HCT116 (cell line): Measurements from ENCODE around the gene ESYT3. TPM values are rescaled to one million over a fixed set of nuclear protein-coding genes. Genes with fewer than 3 reads are reported as not detected.
"Not testable (repeated sequence)": the region's sequence is repeated elsewhere in the genome, so short reads cannot be mapped to it uniquely, and the experiment has no call there.

Experiments
- ATAC-seq: fragments of 200-7000 bp; cut with Tn5 transposase; 2 replicates; pipeline ENCODE4 v1.9.1; 2020; ENCODE audit warnings: mild to moderate bottlenecking, moderate library complexity
- BruUV-seq: library from RNA; stranded (reverse); fragments of 400-500 nt; replicated peaks from 2 replicates; lab custom pipeline; 2021; lab: Mats Ljungman, UMichigan
- CTCF ChIA-PET: fragments of 300-600 bp; sonication (Branson Sonifier 250); formaldehyde crosslinking; loops from one replicate; lab custom pipeline; 2021; ENCODE audit warnings: antibody characterized with exemption; lab: Charles Lee
- POLR2A ChIA-PET: fragments of 300-600, 350-600 bp; sonication (Branson Sonifier 250); formaldehyde crosslinking; loops from one replicate; lab custom pipeline; 2021; ENCODE audit warnings: antibody characterized with exemption; lab: Charles Lee
- RAD21 ChIA-PET, 2 experiments: fragments of 300-600 bp; sonication (Branson Sonifier 250); formaldehyde crosslinking; loops; one replicate each; lab custom pipeline; 2023; ENCODE audit warnings: low total read pairs in 2 of 2; ENCODE audit not compliant: uncharacterized antibody in 2 of 2, unreplicated experiment in 2 of 2, low non-redundant PET in 1 of 2; lab: Charles Lee
- DNase-seq: peaks from one replicate; pipeline ENCODE4 v3.0.0-alpha.2; 2010; ENCODE audit warnings: low read depth, low spot score
- H2AFZ ChIP-seq: fragments of 200-600 bp; shearing (Covaris generic), sonication (generic); 2 replicates; pipeline ENCODE4 v1.6.1; 2017; ENCODE audit warnings: low read depth, mixed run types, mixed read lengths, antibody characterized with exemption, low read length; ENCODE audit not compliant: poor library complexity, severe bottlenecking
- H3K27ac ChIP-seq: 2 replicates; pipeline ENCODE4 v1.5.1; 2012; ENCODE audit warnings: low read depth, low read length
- H3K27me3 ChIP-seq: fragments of 200-600 bp; sonication (generic); 2 replicates; pipeline ENCODE4 v1.6.1; 2016; ENCODE audit warnings: mixed run types, low read length, mixed read lengths; ENCODE audit not compliant: insufficient read depth
- H3K36me3 ChIP-seq, 2 experiments: fragments of 200-500 bp in 1 of 2; fragments of 200-600 bp in 1 of 2; sonication (Bioruptor generic) in 1 of 2; sonication (generic) in 1 of 2; 2 replicates each; pipeline versions ENCODE4 v1.5.1 to v1.6.1; 2014 to 2016; ENCODE audit warnings: low read length in 2 of 2, inconsistent platforms in 1 of 2, mixed read lengths in 1 of 2, mixed run types in 1 of 2; ENCODE audit not compliant: insufficient read depth in 2 of 2, control insufficient read depth in 1 of 2
- H3K4me1 ChIP-seq, 2 experiments: fragments of 200-600 bp in 1 of 2; sonication (generic) in 1 of 2; 2 replicates each; pipeline versions ENCODE4 v1.5.1 to v1.6.1; 2012 to 2017; ENCODE audit warnings: low read length in 2 of 2, inconsistent platforms in 1 of 2, mild to moderate bottlenecking in 1 of 2, mixed read lengths in 1 of 2, mixed run types in 1 of 2, moderate library complexity in 1 of 2; ENCODE audit not compliant: insufficient read depth in 2 of 2, control insufficient read depth in 1 of 2
- H3K4me2 ChIP-seq: fragments of 200-600 bp; sonication (generic); 2 replicates; pipeline ENCODE4 v1.6.1; 2017; ENCODE audit warnings: mixed run types, low read length, mixed read lengths
- H3K4me3 ChIP-seq, 2 experiments: fragments of 200-600 bp in 1 of 2; sonication (generic) in 1 of 2; replicated peaks in 1 of 2; 2 replicates each; pipeline ENCODE4 v1.5.1; 2011 to 2016; ENCODE audit warnings: low read length in 2 of 2, control low read depth in 1 of 2, low read depth in 1 of 2, mild to moderate bottlenecking in 1 of 2, mixed read lengths in 1 of 2, mixed run types in 1 of 2
- H3K79me2 ChIP-seq: fragments of 200-600 bp; sonication (generic); 2 replicates; pipeline ENCODE4 v1.6.1; 2017; ENCODE audit warnings: mild to moderate bottlenecking, mixed run types, low read length, moderate library complexity, mixed read lengths; ENCODE audit not compliant: insufficient read depth
- H3K9ac ChIP-seq: fragments of 200-600 bp; sonication (generic); 2 replicates; pipeline ENCODE4 v1.6.1; 2016; ENCODE audit warnings: low read length, mixed read lengths
- H3K9me2 ChIP-seq: fragments of 200-600 bp; sonication (generic), shearing (Covaris generic); 2 replicates; pipeline ENCODE4 v1.6.1; 2017; ENCODE audit warnings: mixed run types, mild to moderate bottlenecking, moderate library complexity; ENCODE audit not compliant: insufficient read depth
- H3K9me3 ChIP-seq, 2 experiments: fragments of 200-500 bp in 1 of 2; fragments of 200-600 bp in 1 of 2; sonication (Bioruptor generic) in 1 of 2; sonication (generic) in 1 of 2; 2 replicates each; pipeline ENCODE4 v1.6.1; 2014 to 2017; ENCODE audit warnings: low read length in 2 of 2, mixed read lengths in 2 of 2, inconsistent platforms in 1 of 2, low read depth in 1 of 2, mild to moderate bottlenecking in 1 of 2, mixed run types in 1 of 2, moderate library complexity in 1 of 2; ENCODE audit not compliant: control insufficient read depth in 1 of 2, insufficient read depth in 1 of 2
- H4K20me1 ChIP-seq: fragments of 200-600 bp; sonication (generic), shearing (Covaris generic); 2 replicates; pipeline ENCODE4 v1.6.1; 2017; ENCODE audit warnings: mixed run types, mild to moderate bottlenecking, moderate library complexity; ENCODE audit not compliant: insufficient read depth
- CEBPB ChIP-seq: IDR thresholded peaks from 2 replicates; pipeline ENCODE4 v1.6.1; 2012; ENCODE audit warnings: low read depth
- EGR1 ChIP-seq: IDR thresholded peaks from 2 replicates; pipeline ENCODE4 v1.6.1; 2012; ENCODE audit warnings: low read depth
- ELF1 ChIP-seq: IDR thresholded peaks from 2 replicates; pipeline ENCODE4 v1.6.1; 2012; ENCODE audit warnings: low read depth, borderline replicate concordance
- EZH2 ChIP-seq: fragments of 200-600 bp; sonication (generic); IDR thresholded peaks from 2 replicates; pipeline ENCODE4 v1.6.1; 2017; ENCODE audit warnings: antibody characterized with exemption, mixed run types
- EZH2phosphoT487 ChIP-seq: fragments of 200-600 bp; IDR thresholded peaks from 2 replicates; pipeline ENCODE4 v1.6.1; 2018; ENCODE audit warnings: antibody characterized with exemption, borderline replicate concordance
- FOSL1 ChIP-seq: IDR thresholded peaks from 2 replicates; pipeline ENCODE4 v1.6.1; 2012; ENCODE audit warnings: low read depth
- JUND ChIP-seq: IDR thresholded peaks from 2 replicates; pipeline ENCODE4 v1.6.1; 2012
- POLR2A ChIP-seq: IDR thresholded peaks from 2 replicates; pipeline ENCODE4 v1.7.0; 2011; ENCODE audit warnings: borderline replicate concordance; ENCODE audit not compliant: insufficient read depth, insufficient read length; ENCODE audit errors: extremely low read depth
- RAD21 ChIP-seq: IDR thresholded peaks from 2 replicates; pipeline ENCODE4 v1.6.1; 2012; ENCODE audit warnings: low read depth, mild to moderate bottlenecking
- SRF ChIP-seq: IDR thresholded peaks from 2 replicates; pipeline ENCODE4 v1.6.1; 2012; ENCODE audit warnings: low read depth
- TCF7L2 ChIP-seq: IDR thresholded peaks from 2 replicates; pipeline ENCODE4 v1.7.0; 2011; ENCODE audit warnings: borderline replicate concordance, inconsistent platforms; ENCODE audit not compliant: insufficient read depth, insufficient read length; ENCODE audit errors: extremely low read depth
- YY1 ChIP-seq: IDR thresholded peaks from 2 replicates; pipeline ENCODE4 v1.6.1; 2011; ENCODE audit warnings: low read length, low read depth, moderate library complexity, mild to moderate bottlenecking; ENCODE audit not compliant: insufficient replicate concordance; ENCODE audit errors: extremely low read depth
- ZFX ChIP-seq: fragments of 450-650 bp; IDR thresholded peaks from 2 replicates; pipeline ENCODE4 v1.6.1; 2017
- ZNF274 ChIP-seq: fragments of 200-500 bp; sonication (Bioruptor generic); IDR thresholded peaks from 2 replicates; pipeline ENCODE4 v1.6.1; 2014; ENCODE audit warnings: mild to moderate bottlenecking, low read depth, low read length, inconsistent platforms
- intact Hi-C: fragments of 100-400 bp; cut with micrococcal nuclease; formaldehyde crosslinking; loops from 2 replicates; pipeline ENCODE4 v1.10.0; 2022
- total RNA-seq: library from RNA; stranded (reverse); gene quantifications from one replicate; pipeline ENCODE4 v1.2.1, GENCODE V29; 2021; ENCODE audit not compliant: unreplicated experiment
- TF ChIP-seq, protein P1 (sequence below): IDR thresholded peaks from 2 replicates; pipeline ENCODE4 v1.6.1; 2012; ENCODE audit warnings: low read depth
- TF ChIP-seq, protein P2 (sequence below): IDR thresholded peaks from 2 replicates; pipeline ENCODE4 v1.6.1; 2012

Gene ESYT3
- total RNA-seq, 1 experiment from 2014 or later, result 0.05 TPM

- ATAC-seq, result no peak
- intact Hi-C loops, result no loop called here
- H3K36me3 ChIP-seq, result no peaks in the 10 kb centered on the region
- H3K4me2 ChIP-seq, result no peak overlapping the region
- H3K9me2 ChIP-seq, result no peaks in the 10 kb centered on the region
- H3K79me2 ChIP-seq, result no peaks in the 10 kb centered on the region
- no peak overlapping the region for H2AFZ ChIP-seq
- H3K9ac ChIP-seq, result no peak overlapping the region
- no peak for DNase-seq
- H3K9me3 ChIP-seq, result no peaks in the 10 kb centered on the region
- H3K4me1 ChIP-seq, result no peaks in the 10 kb centered on the region
- no peak overlapping the region for H3K27ac ChIP-seq
- CTCF ChIA-PET, result no interaction called here
- H4K20me1 ChIP-seq, result no peaks in the 10 kb centered on the region
- no peaks in the 10 kb centered on the region for H3K27me3 ChIP-seq
- no TSS peak for BruUV-seq
- POLR2A ChIA-PET, result no interaction called here
- H3K4me3 ChIP-seq, result no peak overlapping the region
- RAD21 ChIA-PET, result no interaction called here
- TF ChIP-seq ZFX (no peak), RAD21 (no peak), FOSL1 (no peak), EZH2phosphoT487 (no peak), CEBPB (no peak), EGR1 (no peak), ELF1 (no peak), TCF7L2 (no peak), SRF (no peak), EZH2 (no peak), YY1 (no peak), POLR2A (no peak), ZNF274 (no peak), JUND (no peak)
- TF ChIP-seq, protein P1, sequence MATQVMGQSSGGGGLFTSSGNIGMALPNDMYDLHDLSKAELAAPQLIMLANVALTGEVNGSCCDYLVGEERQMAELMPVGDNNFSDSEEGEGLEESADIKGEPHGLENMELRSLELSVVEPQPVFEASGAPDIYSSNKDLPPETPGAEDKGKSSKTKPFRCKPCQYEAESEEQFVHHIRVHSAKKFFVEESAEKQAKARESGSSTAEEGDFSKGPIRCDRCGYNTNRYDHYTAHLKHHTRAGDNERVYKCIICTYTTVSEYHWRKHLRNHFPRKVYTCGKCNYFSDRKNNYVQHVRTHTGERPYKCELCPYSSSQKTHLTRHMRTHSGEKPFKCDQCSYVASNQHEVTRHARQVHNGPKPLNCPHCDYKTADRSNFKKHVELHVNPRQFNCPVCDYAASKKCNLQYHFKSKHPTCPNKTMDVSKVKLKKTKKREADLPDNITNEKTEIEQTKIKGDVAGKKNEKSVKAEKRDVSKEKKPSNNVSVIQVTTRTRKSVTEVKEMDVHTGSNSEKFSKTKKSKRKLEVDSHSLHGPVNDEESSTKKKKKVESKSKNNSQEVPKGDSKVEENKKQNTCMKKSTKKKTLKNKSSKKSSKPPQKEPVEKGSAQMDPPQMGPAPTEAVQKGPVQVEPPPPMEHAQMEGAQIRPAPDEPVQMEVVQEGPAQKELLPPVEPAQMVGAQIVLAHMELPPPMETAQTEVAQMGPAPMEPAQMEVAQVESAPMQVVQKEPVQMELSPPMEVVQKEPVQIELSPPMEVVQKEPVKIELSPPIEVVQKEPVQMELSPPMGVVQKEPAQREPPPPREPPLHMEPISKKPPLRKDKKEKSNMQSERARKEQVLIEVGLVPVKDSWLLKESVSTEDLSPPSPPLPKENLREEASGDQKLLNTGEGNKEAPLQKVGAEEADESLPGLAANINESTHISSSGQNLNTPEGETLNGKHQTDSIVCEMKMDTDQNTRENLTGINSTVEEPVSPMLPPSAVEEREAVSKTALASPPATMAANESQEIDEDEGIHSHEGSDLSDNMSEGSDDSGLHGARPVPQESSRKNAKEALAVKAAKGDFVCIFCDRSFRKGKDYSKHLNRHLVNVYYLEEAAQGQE, result no peak
- TF ChIP-seq, protein P2, sequence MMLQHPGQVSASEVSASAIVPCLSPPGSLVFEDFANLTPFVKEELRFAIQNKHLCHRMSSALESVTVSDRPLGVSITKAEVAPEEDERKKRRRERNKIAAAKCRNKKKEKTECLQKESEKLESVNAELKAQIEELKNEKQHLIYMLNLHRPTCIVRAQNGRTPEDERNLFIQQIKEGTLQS, result no peak
Measured at GRCh38 chr3:138513090-138513843, 78.9 kb downstream of the ESYT3 start.

GRCh38 chr3:138521445-138521844 is 87.0 kb downstream of the ESYT3 start:
- BruUV-seq, H3K27ac ChIP-seq, H3K4me3 ChIP-seq, POLR2A ChIA-PET, H4K20me1 ChIP-seq, H3K9me2 ChIP-seq, ATAC-seq, RAD21 ChIA-PET, H2AFZ ChIP-seq, DNase-seq, H3K27me3 ChIP-seq, H3K4me2 ChIP-seq, H3K36me3 ChIP-seq, H3K79me2 ChIP-seq, CTCF ChIA-PET, H3K4me1 ChIP-seq, intact Hi-C loops, H3K9ac ChIP-seq, H3K9me3 ChIP-seq: not testable (repeated sequence)
